Head of caudate nucleus (tissue), 42 donors: Measurements from ENCODE around the gene MMP19.
"Not testable (repeated sequence)": the region's sequence is repeated elsewhere in the genome, so short reads cannot be mapped to it uniquely, and the experiment has no call there.

Source experiments
- DNase-seq, 42 donors: peaks; one replicate each; pipeline versions ENCODE4 v3.0.0 to v3.0.0-alpha.2; 2020 to 2021; ENCODE audit warnings: mixed read lengths in 7 of 42
- intact Hi-C: fragments of 100-400 bp; cut with DNase I; formaldehyde crosslinking; loops from one replicate; pipeline ENCODE4 v1.15.0; 2022

Gene MMP19

GRCh38 chr12:55842681-55843429 is at the start of gene MMP19:
MMP19 (minus strand) TSS chr12:55842936; CDS start chr12:55842830, 106 bp downstream.
- no peak for DNase-seq
- intact Hi-C loops, result no loop called here

GRCh38 chr12:55891310-55891709 is 48.6 kb upstream of the MMP19 start:
- intact Hi-C loops, result no loop called here
- DNase-seq, result no peak

- DNase-seq, result no peak
- intact Hi-C loops, result no loop called here
Observed at GRCh38 chr12:55885113-55885512, 42.4 kb upstream of the MMP19 start.

- intact Hi-C loops, result no loop called here
- DNase-seq, result no peak
Observed at GRCh38 chr12:55877824-55878223, 35.1 kb upstream of the MMP19 start.

GRCh38 chr12:55875704-55876467 is 33.1 kb upstream of the MMP19 start:
- peak in 10 of 42 donors; percentile 1 to 54 (median 10) for DNase-seq
- intact Hi-C loops, result no loop called here

- intact Hi-C loops, result no loop called here
Observed at GRCh38 chr12:55874443-55874842, 31.7 kb upstream of the MMP19 start.

GRCh38 chr12:55866454-55867004 is 23.8 kb upstream of the MMP19 start:
- intact Hi-C loops, result not testable (repeated sequence)

More at GRCh38 chr12:55874443-55874842, 31.7 kb upstream of the MMP19 start:
- DNase-seq, result no peak

GRCh38 chr12:55865327-55865726 is 22.6 kb upstream of the MMP19 start:
- intact Hi-C loops, result no loop called here
- no peak for DNase-seq

More at GRCh38 chr12:55866454-55867004, 23.8 kb upstream of the MMP19 start:
- not testable (repeated sequence) for DNase-seq

GRCh38 chr12:55862931-55863330 is 20.2 kb upstream of the MMP19 start:
- DNase-seq, intact Hi-C loops: not testable (repeated sequence)

- intact Hi-C loops, result no loop called here
- no peak for DNase-seq
Observed at GRCh38 chr12:55862286-55862685, 19.6 kb upstream of the MMP19 start.

GRCh38 chr12:55861871-55862270 is 19.1 kb upstream of the MMP19 start:
- intact Hi-C loops, result no loop called here
- no peak for DNase-seq

- intact Hi-C loops, result no loop called here
- no peak for DNase-seq
Observed at GRCh38 chr12:55861396-55861795, 18.7 kb upstream of the MMP19 start.

- no peak for DNase-seq
- intact Hi-C loops, result no loop called here
Observed at GRCh38 chr12:55852740-55853139, 10.0 kb upstream of the MMP19 start.

- intact Hi-C loops, result no loop called here
- no peak for DNase-seq
Observed at GRCh38 chr12:55850893-55851292, 8.2 kb upstream of the MMP19 start.

- intact Hi-C loops, result no loop called here
- DNase-seq, result no peak
Observed at GRCh38 chr12:55850401-55850800, 7.7 kb upstream of the MMP19 start.

GRCh38 chr12:55849616-55850343 is 7.0 kb upstream of the MMP19 start:
- intact Hi-C loops, result no loop called here
- no peak for DNase-seq

GRCh38 chr12:55847603-55848291 is 5.0 kb upstream of the MMP19 start:
- DNase-seq, result peak in 28 of 42 donors; percentile 7 to 68 (median 28)
- intact Hi-C loops, result no loop called here

GRCh38 chr12:55847033-55847432 is 4.3 kb upstream of the MMP19 start:
- DNase-seq, result peak in 3 of 42 donors; percentile 21 to 44 (median 41)
- intact Hi-C loops, result no loop called here
